Myocyte (in vitro differentiated cells): ENCODE results near the gene CDCA8. TPM values are rescaled to one million over a fixed set of nuclear protein-coding genes. Genes with fewer than 3 reads are reported as not detected.
"Not testable (repeated sequence)": the region's sequence is repeated elsewhere in the genome, so short reads cannot be mapped to it uniquely, and the experiment has no call there.

ENCODE experiments used
- DNase-seq: peaks from one replicate; pipeline ENCODE4 v3.0.0-alpha.2; 2012; ENCODE audit warnings: low read depth
- total RNA-seq: library from RNA; depleted of rRNA; stranded (reverse); fragments of >200 nt; gene quantifications from 2 replicates; pipeline ENCODE4 v1.2.3, GENCODE V29; 2014

The CDCA8 gene
- total RNA-seq, 1 donor from 2014 or later: 0.05 TPM

- no peak for DNase-seq
Measured at GRCh38 chr1:37732111-37732780, 39.9 kb downstream of the CDCA8 start.

GRCh38 chr1:37734629-37735591 is 42.6 kb downstream of the CDCA8 start:
- no peak for DNase-seq

GRCh38 chr1:37737975-37738374 is 45.7 kb downstream of the CDCA8 start:
- not testable (repeated sequence) for DNase-seq

GRCh38 chr1:37738619-37739018 is 46.3 kb downstream of the CDCA8 start:
- not testable (repeated sequence) for DNase-seq

- no peak for DNase-seq
Measured at GRCh38 chr1:37739222-37739621, 46.9 kb downstream of the CDCA8 start.

- DNase-seq: peak; percentile 33
Measured at GRCh38 chr1:37741130-37741529, 48.8 kb downstream of the CDCA8 start.

GRCh38 chr1:37741662-37742061 is 49.3 kb downstream of the CDCA8 start:
- DNase-seq: no peak

GRCh38 chr1:37746806-37747205 is 54.5 kb downstream of the CDCA8 start:
- no peak for DNase-seq

GRCh38 chr1:37748565-37748964 is 56.2 kb downstream of the CDCA8 start:
- DNase-seq: no peak

GRCh38 chr1:37752213-37752582 is 59.9 kb downstream of the CDCA8 start:
- no peak for DNase-seq

- DNase-seq: no peak
Measured at GRCh38 chr1:37752583-37753471, 60.5 kb downstream of the CDCA8 start.

GRCh38 chr1:37753473-37754321 is 61.4 kb downstream of the CDCA8 start:
- no peak for DNase-seq

GRCh38 chr1:37755290-37755689 is 63.0 kb downstream of the CDCA8 start:
- DNase-seq: no peak

- DNase-seq: no peak
Measured at GRCh38 chr1:37755951-37756560, 63.7 kb downstream of the CDCA8 start.

Other genes with a start within 250 kb of the CDCA8 start
- gene ZC3H12A, start 217.9 kb upstream of the CDCA8 start, total RNA-seq: 6.5 and 7.3 TPM in 2 replicates
- gene MEAF6, start 177.8 kb upstream of the CDCA8 start, total RNA-seq: 88.6 and 116 TPM in 2 replicates
- 11.0 and 12.3 TPM in 2 replicates for gene SNIP1, start 138.2 kb upstream of the CDCA8 start, total RNA-seq
- 35.9 and 45.9 TPM in 2 replicates for gene DNALI1, start 135.6 kb upstream of the CDCA8 start, total RNA-seq
- 57.0 and 76.9 TPM in 2 replicates for gene GNL2, start 96.6 kb upstream of the CDCA8 start, total RNA-seq
- not detected in 2 replicates for gene RSPO1, start 57.6 kb upstream of the CDCA8 start, total RNA-seq
- gene EPHA10, start 72.6 kb downstream of the CDCA8 start, total RNA-seq: not detected in 2 replicates
- gene MANEAL, start 101.3 kb downstream of the CDCA8 start, total RNA-seq: 10.6 and 10.8 TPM in 2 replicates
- 113 and 140 TPM in 2 replicates for gene C1orf122, start 115.3 kb downstream of the CDCA8 start, total RNA-seq
- 12.3 and 15.3 TPM in 2 replicates for gene YRDC, start 115.7 kb downstream of the CDCA8 start, total RNA-seq
- gene MTF1, start 167.1 kb downstream of the CDCA8 start, total RNA-seq: 2.1 and 2.3 TPM in 2 replicates